ENCODE data around the gene PREX1.
A peak's percentile ranks its signal among the peaks of the same experiment; 100 is the strongest.

PREX1 gene

DNA sequence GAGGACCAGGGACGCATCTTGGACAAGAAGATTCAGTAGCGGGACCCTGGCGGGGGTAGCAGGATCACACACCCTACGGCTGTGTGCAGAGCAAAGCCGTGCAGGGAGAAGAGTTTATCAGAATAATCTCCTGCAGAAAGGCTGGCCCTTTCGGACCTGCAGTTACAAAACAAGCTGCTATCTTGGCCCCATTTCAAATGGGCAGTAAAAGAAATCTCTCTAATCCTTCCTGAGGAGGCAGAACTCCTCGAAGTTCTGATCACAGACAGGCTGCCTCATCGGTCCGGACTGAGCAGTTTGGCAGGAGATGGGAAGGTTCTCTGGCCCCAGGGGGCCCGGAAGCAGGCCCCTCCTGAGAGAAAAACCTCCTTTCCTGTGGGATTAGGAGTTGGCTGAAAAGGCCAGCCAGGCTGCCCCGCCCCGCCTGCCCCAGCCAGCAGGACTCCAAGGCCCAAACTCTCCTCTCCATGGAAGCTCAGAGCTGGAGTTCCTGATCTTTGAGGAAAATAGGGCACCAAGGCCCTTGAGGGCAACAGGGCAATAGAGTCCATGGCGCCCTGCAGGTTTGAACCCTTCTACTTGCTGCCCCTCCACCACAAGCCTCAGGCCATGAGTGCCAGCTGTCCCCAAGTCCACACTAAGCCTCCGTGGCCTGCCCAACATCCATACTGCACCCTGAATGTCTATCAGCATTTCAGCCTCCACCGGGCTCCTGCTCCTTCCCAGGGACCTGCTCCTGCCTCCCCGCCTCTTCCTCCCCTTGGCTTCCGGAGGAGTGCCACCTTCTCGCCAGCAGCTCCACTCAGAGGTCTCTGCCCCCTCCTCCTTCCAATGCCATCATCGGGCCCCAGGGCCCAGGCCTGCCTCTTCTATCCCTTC lies 141.3 kb downstream of the PREX1 start:
- H3K27ac ChIP-seq, result no peak overlapping the region
- no peaks in the 10 kb centered on the region for H3K36me3 ChIP-seq (ENCODE audit: insufficient read depth)
- TF ChIP-seq, protein P1, sequence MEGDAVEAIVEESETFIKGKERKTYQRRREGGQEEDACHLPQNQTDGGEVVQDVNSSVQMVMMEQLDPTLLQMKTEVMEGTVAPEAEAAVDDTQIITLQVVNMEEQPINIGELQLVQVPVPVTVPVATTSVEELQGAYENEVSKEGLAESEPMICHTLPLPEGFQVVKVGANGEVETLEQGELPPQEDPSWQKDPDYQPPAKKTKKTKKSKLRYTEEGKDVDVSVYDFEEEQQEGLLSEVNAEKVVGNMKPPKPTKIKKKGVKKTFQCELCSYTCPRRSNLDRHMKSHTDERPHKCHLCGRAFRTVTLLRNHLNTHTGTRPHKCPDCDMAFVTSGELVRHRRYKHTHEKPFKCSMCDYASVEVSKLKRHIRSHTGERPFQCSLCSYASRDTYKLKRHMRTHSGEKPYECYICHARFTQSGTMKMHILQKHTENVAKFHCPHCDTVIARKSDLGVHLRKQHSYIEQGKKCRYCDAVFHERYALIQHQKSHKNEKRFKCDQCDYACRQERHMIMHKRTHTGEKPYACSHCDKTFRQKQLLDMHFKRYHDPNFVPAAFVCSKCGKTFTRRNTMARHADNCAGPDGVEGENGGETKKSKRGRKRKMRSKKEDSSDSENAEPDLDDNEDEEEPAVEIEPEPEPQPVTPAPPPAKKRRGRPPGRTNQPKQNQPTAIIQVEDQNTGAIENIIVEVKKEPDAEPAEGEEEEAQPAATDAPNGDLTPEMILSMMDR (conservative IDR thresholded peaks at IDR 0.05; ENCODE audit: low read depth, low read length), result no peak
- no peaks in the 10 kb centered on the region for H3K79me2 ChIP-seq (ENCODE audit: insufficient read depth, low read depth)
- H3K4me2 ChIP-seq, result no peak overlapping the region
- H3K4me1 ChIP-seq (ENCODE audit: low read depth, poor library complexity, severe bottlenecking), result peaks cover 17% of the 10 kb centered on the region
- H3K9ac ChIP-seq, result no peak overlapping the region
- H3K27me3 ChIP-seq (ENCODE audit: insufficient read depth, low read depth), result no peaks in the 10 kb centered on the region
- H2AFZ ChIP-seq (ENCODE audit: low read depth), result no peak overlapping the region
- no peaks in the 10 kb centered on the region for H4K20me1 ChIP-seq (ENCODE audit: insufficient read depth)
- no peak overlapping the region for H3K4me3 ChIP-seq (IDR thresholded peaks at IDR 0.05; ENCODE audit: insufficient read depth, low read depth, low read length)

DNA sequence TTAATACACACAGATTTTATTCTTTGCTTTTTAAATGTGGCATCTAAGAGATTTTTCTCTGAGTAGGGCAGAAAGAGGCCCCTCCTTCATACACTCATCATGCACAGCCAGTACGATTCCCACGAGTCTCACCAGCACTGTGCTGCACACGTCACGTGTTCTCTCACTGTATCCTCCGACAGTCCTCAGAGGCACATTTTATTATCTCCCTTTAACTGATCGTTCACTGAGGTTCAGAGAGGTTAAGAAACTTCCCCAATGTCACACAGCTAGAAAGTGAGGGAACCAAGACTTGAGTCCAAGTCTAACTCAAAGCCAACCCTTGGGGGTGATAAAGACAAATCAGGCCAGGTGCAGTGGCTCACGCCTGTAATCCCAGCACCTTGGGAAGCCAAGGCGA lies 142.5 kb downstream of the PREX1 start:
- Histone ChIP-seq H3K79me2 (ENCODE audit: insufficient read depth, low read depth) (no peaks in the 10 kb centered on the region), H4K20me1 (ENCODE audit: insufficient read depth) (no peaks in the 10 kb centered on the region), H3K9ac (no peak overlapping the region), H3K4me1 (ENCODE audit: low read depth, poor library complexity, severe bottlenecking) (peaks cover 17% of the 10 kb centered on the region), H2AFZ (ENCODE audit: low read depth) (no peak overlapping the region), H3K4me3 (IDR thresholded peaks at IDR 0.05; ENCODE audit: insufficient read depth, low read depth, low read length) (no peak overlapping the region), H3K27me3 (ENCODE audit: insufficient read depth, low read depth) (no peaks in the 10 kb centered on the region), H3K27ac (no peak overlapping the region), H3K36me3 (ENCODE audit: insufficient read depth) (no peaks in the 10 kb centered on the region), H3K4me2 (no peak overlapping the region)
- TF ChIP-seq, protein P1 (conservative IDR thresholded peaks at IDR 0.05; ENCODE audit: low read depth, low read length), result no peak

DNA sequence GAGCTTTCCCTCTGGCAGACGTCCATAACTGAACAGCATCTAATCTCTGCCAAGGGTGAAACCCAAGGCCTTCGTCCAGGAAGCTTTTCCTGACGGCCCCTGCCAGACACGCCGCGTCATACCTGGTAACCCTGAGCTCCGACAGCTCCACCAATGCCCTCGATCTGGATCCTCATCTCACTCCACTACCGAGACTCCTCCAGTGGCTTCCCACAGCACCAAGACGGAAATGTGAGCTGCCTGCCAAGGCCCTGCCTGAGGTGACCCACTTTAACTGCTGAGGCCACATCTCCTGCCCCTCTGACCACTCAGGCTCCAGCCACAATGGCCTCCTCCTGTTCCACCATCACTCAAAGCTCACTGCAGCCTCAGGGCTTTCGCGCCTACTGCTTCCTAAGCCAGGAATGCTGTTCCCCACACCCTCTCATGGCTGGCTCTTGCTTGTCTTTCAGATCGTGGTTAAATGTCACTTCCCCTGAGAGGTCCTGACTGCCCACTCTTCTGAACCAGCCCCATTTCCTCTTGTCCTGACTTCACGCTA lies 143.2 kb downstream of the PREX1 start:
- Histone ChIP-seq H3K27ac (no peak overlapping the region), H3K79me2 (ENCODE audit: insufficient read depth, low read depth) (no peaks in the 10 kb centered on the region), H3K27me3 (ENCODE audit: insufficient read depth, low read depth) (no peaks in the 10 kb centered on the region), H4K20me1 (ENCODE audit: insufficient read depth) (no peaks in the 10 kb centered on the region), H3K4me1 (ENCODE audit: low read depth, poor library complexity, severe bottlenecking) (peaks cover 17% of the 10 kb centered on the region), H3K36me3 (ENCODE audit: insufficient read depth) (no peaks in the 10 kb centered on the region), H3K9ac (no peak overlapping the region), H3K4me2 (no peak overlapping the region), H2AFZ (ENCODE audit: low read depth) (no peak overlapping the region), H3K4me3 (IDR thresholded peaks at IDR 0.05; ENCODE audit: insufficient read depth, low read depth, low read length) (no peak overlapping the region)
- TF ChIP-seq, protein P1 (conservative IDR thresholded peaks at IDR 0.05; ENCODE audit: low read depth, low read length), result no peak

DNA sequence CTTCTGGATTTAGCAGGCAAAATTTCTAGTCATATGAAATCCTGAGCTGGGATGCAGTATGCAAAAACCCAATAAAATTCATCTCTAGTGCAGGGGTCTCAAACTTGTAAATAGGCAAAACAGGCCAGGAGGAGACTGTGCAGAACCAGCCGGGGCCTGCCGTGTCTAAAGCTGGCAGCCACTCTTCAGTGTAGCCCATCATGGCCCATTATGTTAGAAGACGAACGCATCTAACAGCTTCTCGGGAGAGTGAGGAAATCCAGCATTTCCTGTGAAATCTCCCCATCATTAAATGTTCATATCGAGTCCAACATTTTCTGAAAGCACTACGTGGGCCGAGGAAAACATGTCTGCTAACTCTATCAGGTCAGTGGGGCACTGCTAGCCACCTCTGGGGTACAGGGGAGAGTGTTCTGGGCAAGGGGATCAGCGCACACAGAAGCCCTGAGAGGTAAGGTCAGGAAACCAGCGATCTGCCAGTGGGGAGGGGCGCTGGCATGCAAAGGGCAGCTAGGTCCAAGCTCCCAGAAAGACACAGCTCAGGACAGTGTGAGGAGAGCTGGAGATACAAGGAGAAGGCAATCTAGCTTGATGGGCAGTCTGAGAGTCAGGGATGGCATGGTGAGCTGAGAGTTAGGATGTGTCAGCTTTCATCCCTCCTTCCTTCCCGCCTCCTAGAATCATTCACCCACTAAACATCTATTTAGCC lies 144.2 kb downstream of the PREX1 start:
- TF ChIP-seq, protein P1 (conservative IDR thresholded peaks at IDR 0.05; ENCODE audit: low read depth, low read length), result no peak
- no peaks in the 10 kb centered on the region for H3K36me3 ChIP-seq (ENCODE audit: insufficient read depth)
- peaks cover 17% of the 10 kb centered on the region for H3K4me1 ChIP-seq (ENCODE audit: low read depth, poor library complexity, severe bottlenecking)
- H3K27ac ChIP-seq, result no peak overlapping the region
- peak overlapping the region; percentile 62; the same call in 1 of the 2 replicates for H2AFZ ChIP-seq (ENCODE audit: low read depth)
- H3K9ac ChIP-seq, result no peak overlapping the region; the same call in 1 of the 2 replicates
- no peak overlapping the region for H3K4me3 ChIP-seq (IDR thresholded peaks at IDR 0.05; ENCODE audit: insufficient read depth, low read depth, low read length)
- H4K20me1 ChIP-seq (ENCODE audit: insufficient read depth), result no peaks in the 10 kb centered on the region
- H3K4me2 ChIP-seq, result peak overlapping the region; percentile 69; the same call in 1 of the 2 replicates
- no peaks in the 10 kb centered on the region for H3K79me2 ChIP-seq (ENCODE audit: insufficient read depth, low read depth)
- no peaks in the 10 kb centered on the region for H3K27me3 ChIP-seq (ENCODE audit: insufficient read depth, low read depth)
